ENCODE measurements around the gene NID1.

The NID1 gene

GRCh38 chr1:236002572-236002971 lies 62.3 kb downstream of the NID1 start:
- in situ Hi-C loops (cut with HindIII; ENCODE audit: low sequenced_read_pairs): no loop called here

- in situ Hi-C loops (cut with HindIII; ENCODE audit: low sequenced_read_pairs): no loop called here
These were observed 62.9 kb downstream of the NID1 start for GRCh38 chr1:236002025-236002390.

- in situ Hi-C loops (cut with HindIII; ENCODE audit: low sequenced_read_pairs): no loop called here
These were observed 64.1 kb downstream of the NID1 start for GRCh38 chr1:236000781-236001180.

- in situ Hi-C loops (cut with HindIII; ENCODE audit: low sequenced_read_pairs): no loop called here
These were observed 65.5 kb downstream of the NID1 start for GRCh38 chr1:235999259-235999925.

GRCh38 chr1:235998812-235999211 lies 66.1 kb downstream of the NID1 start:
- in situ Hi-C loops (cut with HindIII; ENCODE audit: low sequenced_read_pairs): no loop called here

GRCh38 chr1:235997931-235998330 lies 67.0 kb downstream of the NID1 start:
- in situ Hi-C loops (cut with HindIII; ENCODE audit: low sequenced_read_pairs): no loop called here

- in situ Hi-C loops (cut with HindIII; ENCODE audit: low sequenced_read_pairs): no loop called here
These were observed 67.8 kb downstream of the NID1 start for GRCh38 chr1:235997049-235997448.

DNA sequence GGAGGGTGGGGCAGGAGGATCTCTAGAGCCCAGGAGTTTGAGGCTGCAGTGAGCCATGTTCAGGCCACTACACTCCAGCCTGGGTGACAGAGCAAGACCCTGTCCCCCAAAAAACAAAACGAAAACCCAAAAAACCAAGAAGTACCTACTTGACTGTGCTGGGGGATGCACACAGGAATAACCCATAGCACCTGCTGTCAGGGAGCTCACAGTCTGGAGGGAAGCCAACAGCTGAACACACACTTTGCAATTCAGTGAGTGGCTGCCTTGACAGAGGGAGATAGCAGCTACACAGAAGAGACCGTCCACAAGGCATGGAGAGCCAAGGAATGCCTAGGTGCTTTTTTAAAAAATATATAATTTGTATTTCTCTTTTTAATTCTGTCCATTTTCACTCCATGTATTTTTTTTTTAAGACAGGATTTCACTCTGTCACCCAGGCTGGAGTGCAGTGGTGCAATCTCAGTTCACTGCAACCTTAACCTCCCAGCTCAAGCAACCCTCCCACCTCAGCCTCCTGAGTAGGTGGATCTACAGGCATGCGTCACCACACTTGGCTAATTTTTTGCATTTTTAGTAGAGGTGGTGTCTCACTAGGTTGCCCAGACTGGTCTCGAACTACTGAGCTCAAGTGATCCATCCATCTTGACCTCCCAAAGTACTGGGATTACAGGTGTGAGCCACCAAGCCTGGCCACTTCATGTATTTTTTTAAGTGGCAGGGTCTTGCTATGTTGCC lies 68.7 kb downstream of the NID1 start:
- in situ Hi-C loops (cut with HindIII; ENCODE audit: low sequenced_read_pairs): no loop called here

DNA sequence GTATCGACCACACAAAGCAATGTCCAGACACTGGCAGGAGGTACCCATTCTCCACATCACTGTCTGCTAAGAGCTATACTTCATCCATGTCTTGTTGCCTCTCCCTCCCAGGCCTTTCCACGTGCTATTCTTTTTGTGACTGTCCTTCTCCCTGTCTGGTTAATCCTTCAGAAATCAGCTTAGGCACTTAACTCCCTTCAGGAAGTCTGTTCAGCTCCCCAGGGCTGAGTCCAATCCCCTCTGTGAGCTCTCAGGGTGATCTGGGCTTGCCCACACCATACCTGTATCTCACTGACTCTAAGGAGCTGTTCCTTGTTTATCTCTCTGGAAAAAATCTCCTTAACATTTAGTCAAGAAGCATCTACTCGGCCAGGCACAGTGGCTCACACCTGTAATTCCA lies 69.4 kb downstream of the NID1 start:
- in situ Hi-C loops (cut with HindIII; ENCODE audit: low sequenced_read_pairs): no loop called here

GRCh38 chr1:235993652-235994051 lies 71.2 kb downstream of the NID1 start:
- in situ Hi-C loops (cut with HindIII; ENCODE audit: low sequenced_read_pairs): loop anchor here (5.0 kb wide), 2 partner anchors 74 to 76 kb away; partner anchors contain the start of gene NID1

- in situ Hi-C loops (cut with HindIII; ENCODE audit: low sequenced_read_pairs): loop anchor here (5.0 kb wide), 2 partner anchors 74 to 76 kb away; partner anchors contain the start of gene NID1
These were observed 72.0 kb downstream of the NID1 start for GRCh38 chr1:235992868-235993267.

- in situ Hi-C loops (cut with HindIII; ENCODE audit: low sequenced_read_pairs): loop anchor here (5.0 kb wide), 2 partner anchors 75 kb away; partner anchors contain the start of gene NID1
These were observed 72.5 kb downstream of the NID1 start for GRCh38 chr1:235992346-235992745.

GRCh38 chr1:235990330-235990795 lies 74.5 kb downstream of the NID1 start:
- in situ Hi-C loops (cut with HindIII; ENCODE audit: low sequenced_read_pairs): loop anchor here (5.0 kb wide), 2 partner anchors 73 to 77 kb away; partner anchors contain the start of gene NID1

- in situ Hi-C loops (cut with HindIII; ENCODE audit: low sequenced_read_pairs): no loop called here
These were observed 75.8 kb downstream of the NID1 start for GRCh38 chr1:235989105-235989504.

DNA sequence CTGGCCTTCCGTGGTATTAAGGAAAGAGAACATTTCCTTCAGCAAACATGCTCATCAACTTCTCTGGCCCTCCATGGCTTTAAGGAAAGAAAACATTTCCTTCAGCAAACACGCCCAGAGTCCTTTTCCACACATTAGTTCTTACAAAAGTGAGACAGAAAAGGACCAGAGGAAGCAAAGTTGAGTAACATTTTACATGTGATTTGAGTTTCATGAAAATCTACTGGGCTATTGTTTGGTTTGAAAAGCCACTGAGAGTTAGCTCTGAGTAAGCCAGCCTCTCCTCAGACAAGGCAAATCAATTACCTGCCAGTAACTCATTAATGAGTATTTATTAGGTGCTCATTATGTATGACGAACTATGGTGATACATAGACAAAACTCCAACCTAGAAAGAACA lies 78.0 kb downstream of the NID1 start:
- in situ Hi-C loops (cut with HindIII; ENCODE audit: low sequenced_read_pairs): no loop called here

DNA sequence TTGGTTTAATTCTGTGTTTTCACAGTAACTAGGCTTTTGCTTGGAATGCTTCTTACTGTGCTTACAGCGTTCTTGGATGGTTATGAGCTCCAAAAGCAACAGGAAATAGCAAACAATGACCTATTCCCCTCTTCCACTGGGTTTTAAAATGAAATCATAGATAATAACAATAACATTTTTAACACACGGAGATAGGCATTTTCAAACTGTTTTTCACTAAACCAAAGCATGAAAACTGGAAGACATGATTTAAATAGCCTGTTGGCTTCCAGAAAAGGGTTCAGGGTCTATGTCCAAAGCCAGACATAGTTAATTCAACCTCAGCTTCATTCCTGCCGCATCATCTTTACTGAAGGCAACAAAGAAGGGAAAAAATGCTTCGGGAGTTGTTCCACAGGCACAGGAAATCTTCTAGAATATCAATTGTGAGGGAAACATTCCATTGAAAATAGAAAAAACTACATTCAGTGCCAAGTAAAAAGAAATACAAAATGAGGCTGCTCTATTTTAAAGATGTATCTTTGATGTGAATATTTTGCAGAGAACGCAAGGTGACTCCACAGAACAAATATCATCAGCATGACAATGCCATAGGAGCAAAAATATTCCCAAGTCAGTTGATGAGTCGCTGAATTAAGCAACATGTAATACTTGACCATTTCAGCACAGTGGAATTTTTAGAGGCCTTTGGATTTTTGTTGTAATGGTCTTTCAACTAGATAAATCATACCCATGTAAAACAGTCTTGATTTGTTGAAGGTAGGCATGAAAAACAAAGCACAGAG lies 80.7 kb downstream of the NID1 start:
- in situ Hi-C loops (cut with HindIII; ENCODE audit: low sequenced_read_pairs): no loop called here

DNA sequence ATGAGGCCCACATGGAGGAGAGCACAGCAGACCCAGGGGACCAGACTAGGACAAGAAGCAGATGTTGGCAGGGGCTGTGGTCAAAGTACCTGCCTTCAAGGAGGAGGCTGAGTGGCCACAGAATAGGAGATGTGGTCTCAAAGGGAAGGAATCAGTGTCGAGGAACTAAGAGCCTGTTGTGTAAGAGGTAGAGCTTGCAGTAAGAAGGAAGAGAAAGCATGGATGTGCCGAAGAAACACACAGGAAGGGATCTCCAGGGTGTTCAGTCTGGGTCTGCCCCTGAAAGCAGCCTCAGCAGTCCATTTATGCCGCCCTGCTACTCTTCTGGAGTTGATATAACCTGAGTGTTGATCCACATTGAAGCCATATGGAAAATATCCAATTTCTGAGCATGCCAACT lies 83.9 kb downstream of the NID1 start:
- in situ Hi-C loops (cut with HindIII; ENCODE audit: low sequenced_read_pairs): no loop called here

GRCh38 chr1:235979716-235980333 lies 85.1 kb downstream of the NID1 start:
- in situ Hi-C loops (cut with HindIII; ENCODE audit: low sequenced_read_pairs): no loop called here

DNA sequence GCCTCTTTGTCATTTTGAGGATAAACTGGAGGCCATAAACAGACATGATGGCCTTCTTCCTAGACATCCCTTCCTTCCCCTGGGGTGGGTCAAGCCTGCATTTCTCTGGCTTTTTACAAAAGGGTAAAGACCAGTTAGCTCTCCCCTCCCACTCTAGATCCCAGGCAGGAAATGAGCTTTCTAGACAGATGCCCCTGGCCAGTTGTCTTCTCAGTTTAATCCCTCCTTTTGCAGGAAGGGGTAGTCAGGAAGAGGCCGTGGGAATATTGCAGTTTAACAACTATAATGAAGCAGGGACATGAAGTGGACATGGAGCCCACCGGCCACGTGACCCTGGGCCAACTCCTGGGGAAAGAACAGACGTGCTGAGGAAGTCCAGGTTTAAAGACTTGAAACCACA lies 85.7 kb downstream of the NID1 start:
- in situ Hi-C loops (cut with HindIII; ENCODE audit: low sequenced_read_pairs): no loop called here

- in situ Hi-C loops (cut with HindIII; ENCODE audit: low sequenced_read_pairs): no loop called here
These were observed 88.4 kb downstream of the NID1 start for GRCh38 chr1:235976490-235976889.

DNA sequence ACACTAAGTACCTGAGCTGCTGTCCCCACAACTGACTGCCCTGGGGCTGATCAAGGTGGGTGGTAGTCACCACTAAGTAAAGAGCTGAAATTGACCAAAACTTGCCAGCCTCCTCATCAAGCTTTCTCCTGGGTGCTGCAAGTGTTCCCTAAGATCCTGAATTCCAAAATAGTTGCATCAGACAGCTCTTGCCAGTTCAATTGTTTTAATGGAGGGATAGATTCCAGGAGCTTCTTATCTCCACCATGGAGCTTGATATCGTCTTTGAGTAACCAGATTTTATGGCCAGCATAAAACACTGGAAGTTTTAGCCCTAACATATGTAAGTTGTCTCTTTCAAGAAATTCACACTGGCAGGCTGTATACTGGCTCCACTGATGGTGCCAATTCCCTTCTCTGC lies 90.3 kb downstream of the NID1 start:
- in situ Hi-C loops (cut with HindIII; ENCODE audit: low sequenced_read_pairs): loop anchor here (5.0 kb wide), 6 partner anchors 42 to 197 kb away; partner anchors contain the start of gene LYST

All from endothelial cell of hepatic sinusoid (primary cell).